ENCODE measurements around the gene AEBP1.

Gene AEBP1

GRCh38 chr7:44105832-44106231 is 1.7 kb downstream of the AEBP1 start:
- in situ Hi-C loops (cut with HindIII; ENCODE audit: low pct_unique_long_range_greater_than_20kb, low sequenced_read_pairs) = no loop called here
- TF ChIP-seq JUND (IDR thresholded peaks at IDR 0.05; ENCODE audit: low read depth) = no peak
- DNase-seq (ENCODE audit: low read depth in 1 of 2, low spot score in 1 of 2) = no peak

- in situ Hi-C loops (cut with HindIII; ENCODE audit: low pct_unique_long_range_greater_than_20kb, low sequenced_read_pairs) = no loop called here
- TF ChIP-seq JUND (IDR thresholded peaks at IDR 0.05; ENCODE audit: low read depth) = no peak
- no peak for DNase-seq (ENCODE audit: low read depth in 1 of 2, low spot score in 1 of 2)
Observed at GRCh38 chr7:44106311-44107065, 2.3 kb downstream of the AEBP1 start.

GRCh38 chr7:44107116-44107960 is 3.2 kb downstream of the AEBP1 start:
- TF ChIP-seq JUND (IDR thresholded peaks at IDR 0.05; ENCODE audit: low read depth) = no peak
- DNase-seq (ENCODE audit: low read depth in 1 of 2, low spot score in 1 of 2) = no peak
- in situ Hi-C loops (cut with HindIII; ENCODE audit: low pct_unique_long_range_greater_than_20kb, low sequenced_read_pairs) = no loop called here

GRCh38 chr7:44107961-44108767 is 4.0 kb downstream of the AEBP1 start:
- in situ Hi-C loops (cut with HindIII; ENCODE audit: low pct_unique_long_range_greater_than_20kb, low sequenced_read_pairs) = no loop called here
- no peak for DNase-seq (ENCODE audit: low read depth in 1 of 2, low spot score in 1 of 2)
- no peak for TF ChIP-seq JUND (IDR thresholded peaks at IDR 0.05; ENCODE audit: low read depth)

GRCh38 chr7:44108768-44109750 is 4.9 kb downstream of the AEBP1 start:
- in situ Hi-C loops (cut with HindIII; ENCODE audit: low pct_unique_long_range_greater_than_20kb, low sequenced_read_pairs) = no loop called here
- no peak for DNase-seq (ENCODE audit: low read depth in 1 of 2, low spot score in 1 of 2)
- TF ChIP-seq JUND (IDR thresholded peaks at IDR 0.05; ENCODE audit: low read depth) = no peak

GRCh38 chr7:44109991-44110390 is 5.8 kb downstream of the AEBP1 start:
- in situ Hi-C loops (cut with HindIII; ENCODE audit: low pct_unique_long_range_greater_than_20kb, low sequenced_read_pairs) = no loop called here
- DNase-seq (ENCODE audit: low read depth in 1 of 2, low spot score in 1 of 2) = no peak
- no peak for TF ChIP-seq JUND (IDR thresholded peaks at IDR 0.05; ENCODE audit: low read depth)

- in situ Hi-C loops (cut with HindIII; ENCODE audit: low pct_unique_long_range_greater_than_20kb, low sequenced_read_pairs) = no loop called here
- DNase-seq (ENCODE audit: low read depth in 1 of 2, low spot score in 1 of 2) = peak; percentile 23 to 24
Observed at GRCh38 chr7:44110719-44111635, 6.8 kb downstream of the AEBP1 start.

GRCh38 chr7:44111761-44112160 is 7.6 kb downstream of the AEBP1 start:
- DNase-seq (ENCODE audit: low read depth in 1 of 2, low spot score in 1 of 2) = no peak

More at GRCh38 chr7:44110719-44111635, 6.8 kb downstream of the AEBP1 start:
- TF ChIP-seq JUND (IDR thresholded peaks at IDR 0.05; ENCODE audit: low read depth) = no peak

GRCh38 chr7:44112231-44112996 is 8.3 kb downstream of the AEBP1 start:
- in situ Hi-C loops (cut with HindIII; ENCODE audit: low pct_unique_long_range_greater_than_20kb, low sequenced_read_pairs) = no loop called here
- DNase-seq (ENCODE audit: low read depth in 1 of 2, low spot score in 1 of 2) = no peak

More at GRCh38 chr7:44111761-44112160, 7.6 kb downstream of the AEBP1 start:
- in situ Hi-C loops (cut with HindIII; ENCODE audit: low pct_unique_long_range_greater_than_20kb, low sequenced_read_pairs) = no loop called here
- no peak for TF ChIP-seq JUND (IDR thresholded peaks at IDR 0.05; ENCODE audit: low read depth)

More at GRCh38 chr7:44112231-44112996, 8.3 kb downstream of the AEBP1 start:
- no peak for TF ChIP-seq JUND (IDR thresholded peaks at IDR 0.05; ENCODE audit: low read depth)

Data from T47D (cell line).